NCI-H1436 treated with DMSO at 0.1 percent for 48 hours (cell line): ENCODE results near the gene GRB7.
"Not testable (repeated sequence)": the region's sequence is repeated elsewhere in the genome, so short reads cannot be mapped to it uniquely, and the experiment has no call there.

Source experiments
- DNase-seq: peaks from one replicate; lab custom pipeline; 2025; lab: John Stamatoyannopoulos, UW

The GRB7 gene

DNA sequence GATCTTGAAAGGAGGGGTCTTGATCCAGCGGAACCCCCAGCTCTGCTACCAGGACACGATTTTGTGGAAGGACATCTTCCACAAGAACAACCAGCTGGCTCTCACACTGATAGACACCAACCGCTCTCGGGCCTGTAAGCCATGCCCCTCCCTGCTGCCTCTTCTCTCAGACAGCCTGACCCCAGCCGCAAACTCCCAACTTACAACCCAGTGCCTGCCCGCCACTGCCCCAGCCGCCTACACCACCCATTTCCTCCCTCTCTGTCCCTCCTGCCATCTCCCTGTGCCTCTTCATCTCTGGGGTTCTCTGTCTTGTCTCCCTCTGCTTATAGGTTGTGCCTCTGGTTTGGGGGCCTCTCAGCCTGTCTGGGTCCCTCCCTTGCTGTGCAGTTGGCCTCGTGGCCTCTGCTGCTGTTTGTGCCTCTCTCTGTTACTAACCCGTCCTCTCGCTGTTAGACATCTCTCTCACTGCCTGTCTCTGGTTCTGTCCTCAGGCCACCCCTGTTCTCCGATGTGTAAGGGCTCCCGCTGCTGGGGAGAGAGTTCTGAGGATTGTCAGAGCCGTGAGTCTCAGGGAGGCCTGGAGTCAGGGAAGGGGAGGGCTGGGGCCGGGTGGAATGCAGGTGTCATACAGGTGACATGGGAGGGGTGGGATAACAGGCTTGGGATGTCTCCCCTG, 28.3 kb upstream of the GRB7 start:
- no peak for DNase-seq

DNA sequence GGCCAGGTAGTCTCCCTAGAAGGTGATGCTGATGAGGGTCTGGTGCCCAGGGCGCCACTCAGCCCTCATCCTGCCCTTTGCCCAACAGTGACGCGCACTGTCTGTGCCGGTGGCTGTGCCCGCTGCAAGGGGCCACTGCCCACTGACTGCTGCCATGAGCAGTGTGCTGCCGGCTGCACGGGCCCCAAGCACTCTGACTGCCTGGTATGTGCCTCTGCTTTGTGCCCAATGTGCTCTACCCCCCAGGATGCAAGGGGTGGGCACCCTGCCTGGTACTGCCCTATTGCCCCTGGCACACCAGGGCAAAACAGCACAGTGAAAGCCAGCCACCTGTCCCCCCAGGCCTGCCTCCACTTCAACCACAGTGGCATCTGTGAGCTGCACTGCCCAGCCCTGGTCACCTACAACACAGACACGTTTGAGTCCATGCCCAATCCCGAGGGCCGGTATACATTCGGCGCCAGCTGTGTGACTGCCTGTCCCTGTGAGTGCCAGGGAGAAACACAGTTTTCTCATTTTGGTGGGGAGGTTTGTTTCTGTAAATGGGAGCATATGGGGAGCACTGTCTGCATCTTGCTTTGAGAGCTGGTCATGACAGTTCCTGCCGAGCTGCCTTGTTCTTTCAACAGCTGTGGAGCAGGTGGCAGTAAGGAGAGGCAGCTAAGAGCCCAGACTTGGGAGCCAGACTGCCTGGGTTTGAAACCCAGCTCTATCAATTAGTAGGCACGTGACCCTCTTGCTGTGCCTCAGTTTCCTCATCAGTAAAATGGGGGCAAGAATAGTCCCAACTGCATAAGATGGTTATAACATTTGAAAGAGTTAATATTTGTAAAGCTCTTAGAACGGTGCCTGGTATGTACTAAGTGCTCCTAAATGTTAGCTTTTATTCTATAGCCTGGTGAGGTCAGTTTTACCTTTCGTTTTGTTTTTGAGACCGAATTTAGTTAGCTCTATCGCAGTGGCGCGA, 27.5 kb upstream of the GRB7 start:
- no peak for DNase-seq

DNA sequence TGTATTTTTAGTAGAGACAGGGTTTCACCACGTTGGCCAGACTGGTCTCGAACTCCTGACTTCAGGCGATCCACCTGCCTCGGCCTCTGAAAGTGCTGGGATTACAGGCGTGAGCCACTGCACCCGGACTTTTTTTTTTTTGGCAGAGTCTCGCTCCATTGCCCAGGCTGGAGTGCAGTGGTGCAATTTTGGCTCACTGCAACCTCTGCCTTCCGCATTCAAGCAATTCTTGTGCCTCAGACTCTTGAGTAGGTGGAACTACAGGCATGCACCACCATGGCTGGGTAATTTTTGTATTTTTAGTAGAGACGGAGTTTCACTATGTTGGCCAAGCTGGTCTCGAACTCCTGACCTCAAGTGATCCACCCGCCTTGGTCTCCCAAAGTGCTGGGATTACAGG, 26.7 kb upstream of the GRB7 start:
- DNase-seq = not testable (repeated sequence)

DNA sequence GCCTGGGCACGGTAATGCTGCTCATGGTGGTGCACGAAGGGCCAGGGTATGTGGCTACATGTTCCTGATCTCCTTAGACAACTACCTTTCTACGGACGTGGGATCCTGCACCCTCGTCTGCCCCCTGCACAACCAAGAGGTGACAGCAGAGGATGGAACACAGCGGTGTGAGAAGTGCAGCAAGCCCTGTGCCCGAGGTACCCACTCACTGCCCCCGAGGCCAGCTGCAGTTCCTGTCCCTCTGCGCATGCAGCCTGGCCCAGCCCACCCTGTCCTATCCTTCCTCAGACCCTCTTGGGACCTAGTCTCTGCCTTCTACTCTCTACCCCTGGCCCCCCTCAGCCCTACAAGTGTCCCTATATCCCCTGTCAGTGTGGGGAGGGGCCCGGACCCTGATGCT, 25.9 kb upstream of the GRB7 start:
- no peak for DNase-seq

DNA sequence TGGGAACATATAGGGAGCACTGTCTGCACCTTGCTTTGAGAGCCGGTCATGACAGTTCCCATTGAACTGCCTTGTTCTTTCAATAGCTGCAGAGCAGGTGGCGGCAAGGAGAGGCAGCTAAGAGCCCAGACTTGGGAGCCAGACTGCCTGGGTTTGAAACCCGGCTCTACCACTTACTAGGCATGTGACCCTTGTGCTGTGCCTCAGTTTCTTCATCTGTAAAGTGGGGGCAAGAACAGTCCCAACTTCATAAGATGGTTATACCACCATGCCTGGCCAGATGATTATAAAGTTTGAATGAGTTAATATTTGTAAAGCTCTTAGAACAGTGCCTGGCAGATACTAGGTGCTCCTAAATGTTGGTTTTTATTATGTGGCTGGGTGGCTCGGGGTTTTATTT, 23.5 kb upstream of the GRB7 start:
- DNase-seq = no peak

DNA sequence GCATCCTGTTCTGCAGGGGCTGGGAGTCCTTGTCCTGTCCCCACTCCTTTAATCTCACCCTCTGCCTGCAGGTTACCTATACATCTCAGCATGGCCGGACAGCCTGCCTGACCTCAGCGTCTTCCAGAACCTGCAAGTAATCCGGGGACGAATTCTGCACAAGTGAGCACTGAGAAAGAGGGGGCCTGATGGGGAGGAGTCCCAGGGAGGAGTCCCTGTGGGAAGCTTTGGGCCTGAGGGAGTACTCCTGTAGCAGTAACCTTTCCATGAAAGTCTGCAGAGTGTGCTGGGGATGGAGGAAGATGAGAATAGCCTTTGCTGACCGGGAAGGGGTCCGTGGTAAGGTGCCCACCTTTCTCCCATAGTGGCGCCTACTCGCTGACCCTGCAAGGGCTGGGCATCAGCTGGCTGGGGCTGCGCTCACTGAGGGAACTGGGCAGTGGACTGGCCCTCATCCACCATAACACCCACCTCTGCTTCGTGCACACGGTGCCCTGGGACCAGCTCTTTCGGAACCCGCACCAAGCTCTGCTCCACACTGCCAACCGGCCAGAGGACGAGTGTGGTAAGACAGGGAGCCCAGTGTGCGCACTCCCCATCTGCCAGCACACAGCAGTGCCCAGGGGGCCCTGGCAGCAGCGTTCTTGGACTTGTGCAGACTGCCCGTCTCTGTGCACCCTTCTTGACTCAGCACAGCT, 22.2 kb upstream of the GRB7 start:
- no peak for DNase-seq

DNA sequence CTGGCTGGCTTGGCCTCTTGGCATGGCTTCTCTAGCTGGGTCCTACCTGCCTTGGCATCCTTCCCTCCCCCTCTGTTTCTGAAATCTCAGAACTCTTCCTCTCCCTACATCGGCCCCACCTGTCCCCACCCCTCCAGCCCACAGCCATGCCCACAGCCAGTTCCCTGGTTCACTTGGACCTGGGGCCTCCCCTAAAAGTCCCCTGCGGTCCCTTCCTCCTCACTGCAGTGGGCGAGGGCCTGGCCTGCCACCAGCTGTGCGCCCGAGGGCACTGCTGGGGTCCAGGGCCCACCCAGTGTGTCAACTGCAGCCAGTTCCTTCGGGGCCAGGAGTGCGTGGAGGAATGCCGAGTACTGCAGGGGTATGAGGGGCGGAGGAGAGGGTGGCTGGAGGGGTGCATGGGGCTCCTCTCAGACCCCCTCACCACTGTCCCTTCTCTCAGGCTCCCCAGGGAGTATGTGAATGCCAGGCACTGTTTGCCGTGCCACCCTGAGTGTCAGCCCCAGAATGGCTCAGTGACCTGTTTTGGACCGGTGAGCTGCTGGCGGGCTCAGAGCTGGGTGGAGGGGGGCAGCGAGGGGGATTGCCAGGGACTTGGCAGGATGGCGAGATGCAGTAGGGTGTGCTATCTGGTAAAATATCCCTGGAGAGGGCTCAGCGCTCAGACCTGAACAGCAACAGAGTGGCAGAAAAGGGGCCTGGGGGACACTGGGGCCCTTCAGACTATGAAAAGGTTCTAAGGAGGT, 21.5 kb upstream of the GRB7 start:
- no peak for DNase-seq

DNA sequence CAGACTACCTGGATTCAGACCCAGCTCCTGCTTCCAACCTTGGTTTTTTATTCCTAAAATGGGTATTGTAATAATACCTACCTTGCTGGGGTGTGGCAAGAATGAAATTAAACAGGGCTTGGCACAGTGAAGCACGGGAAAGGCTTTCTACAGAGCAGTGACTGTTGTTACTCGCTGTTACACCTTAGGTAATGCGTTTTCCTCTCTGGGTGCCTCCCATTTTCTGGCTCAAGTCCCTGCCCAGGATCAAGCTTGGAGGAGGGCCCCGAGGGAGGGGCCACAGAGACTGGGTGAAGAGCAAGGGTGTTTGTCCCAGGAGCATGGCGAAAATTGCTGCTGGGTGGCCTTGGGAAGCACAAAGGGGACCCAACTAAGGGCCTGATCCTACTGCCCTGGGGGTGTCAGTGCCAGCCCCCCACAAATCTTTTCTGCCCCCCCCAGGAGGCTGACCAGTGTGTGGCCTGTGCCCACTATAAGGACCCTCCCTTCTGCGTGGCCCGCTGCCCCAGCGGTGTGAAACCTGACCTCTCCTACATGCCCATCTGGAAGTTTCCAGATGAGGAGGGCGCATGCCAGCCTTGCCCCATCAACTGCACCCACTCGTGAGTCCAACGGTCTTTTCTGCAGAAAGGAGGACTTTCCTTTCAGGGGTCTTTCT, 20.7 kb upstream of the GRB7 start:
- no peak for DNase-seq

DNA sequence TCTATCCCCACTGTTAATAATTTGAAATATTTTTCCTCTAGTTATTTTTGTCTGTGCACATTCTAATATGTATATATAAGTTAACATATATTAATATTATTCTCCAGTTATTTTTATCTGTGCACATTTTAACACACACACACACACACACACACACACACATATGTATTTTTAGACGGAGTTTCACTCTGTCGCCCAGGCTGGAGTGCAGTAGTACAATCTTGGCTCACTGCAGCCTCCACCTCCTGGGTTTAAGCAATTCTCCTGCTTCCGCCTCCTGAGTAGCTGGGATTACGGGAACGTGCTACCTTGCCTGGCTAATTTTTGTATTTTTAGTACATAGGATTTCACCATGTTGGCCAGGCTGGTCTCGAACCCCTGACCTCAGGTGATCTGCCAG, 20.1 kb upstream of the GRB7 start:
- DNase-seq = no peak

DNA sequence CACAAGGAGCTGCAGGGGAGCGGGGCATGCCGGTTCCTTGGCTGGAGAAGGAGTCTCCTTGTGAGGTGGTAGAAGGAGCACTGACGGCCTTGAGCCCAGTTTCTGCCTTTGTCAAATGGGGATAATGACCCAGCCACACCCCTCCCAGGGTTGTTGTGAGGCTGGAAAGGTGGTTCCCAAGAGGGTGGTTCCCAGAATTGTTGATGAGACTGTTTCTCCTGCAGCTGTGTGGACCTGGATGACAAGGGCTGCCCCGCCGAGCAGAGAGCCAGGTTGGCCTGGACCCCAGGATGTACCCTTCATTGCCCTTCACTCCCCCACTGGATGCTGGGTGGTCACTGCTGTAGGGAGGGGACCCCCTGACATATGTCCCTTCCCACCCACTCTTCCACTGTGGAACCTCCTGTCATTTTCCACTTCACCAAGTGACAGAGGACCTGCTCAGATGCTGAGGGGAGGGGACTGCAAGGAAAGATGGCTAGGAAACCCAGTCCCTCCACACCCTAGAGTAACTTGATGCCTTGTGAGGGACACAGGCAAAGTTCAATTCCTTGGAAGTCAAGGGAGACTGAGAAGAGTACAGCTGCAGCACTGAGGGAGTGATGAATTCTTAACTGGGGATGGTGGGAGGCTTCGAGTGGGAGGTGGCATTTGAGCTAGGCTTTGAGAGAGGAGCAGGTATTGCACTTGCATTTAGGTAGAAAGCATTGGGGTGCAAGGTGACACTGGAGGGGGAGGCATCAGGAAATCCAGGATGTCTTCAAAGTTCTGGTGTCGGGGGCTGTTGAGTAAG, 18.0 kb upstream of the GRB7 start:
- no peak for DNase-seq

DNA sequence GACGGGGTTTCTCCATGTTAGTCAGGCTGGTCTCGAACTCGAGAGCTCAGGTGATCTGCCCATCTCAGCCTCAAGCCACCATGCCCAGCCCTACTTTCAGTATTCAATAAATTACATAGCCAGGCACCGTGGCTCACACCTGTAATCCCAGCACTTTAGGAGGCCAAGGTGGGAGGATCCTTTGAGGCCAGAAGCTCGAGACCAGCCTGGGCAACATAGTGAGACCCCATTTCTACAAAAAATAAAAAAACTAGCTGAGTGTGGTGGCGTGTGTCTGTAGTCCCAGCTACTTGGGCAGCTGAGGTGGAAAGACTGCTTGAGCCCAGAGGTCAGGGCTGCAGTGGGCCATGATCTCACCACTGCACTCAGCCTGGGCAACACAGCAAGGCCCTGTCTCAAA, 15.6 kb upstream of the GRB7 start:
- no peak for DNase-seq

DNA sequence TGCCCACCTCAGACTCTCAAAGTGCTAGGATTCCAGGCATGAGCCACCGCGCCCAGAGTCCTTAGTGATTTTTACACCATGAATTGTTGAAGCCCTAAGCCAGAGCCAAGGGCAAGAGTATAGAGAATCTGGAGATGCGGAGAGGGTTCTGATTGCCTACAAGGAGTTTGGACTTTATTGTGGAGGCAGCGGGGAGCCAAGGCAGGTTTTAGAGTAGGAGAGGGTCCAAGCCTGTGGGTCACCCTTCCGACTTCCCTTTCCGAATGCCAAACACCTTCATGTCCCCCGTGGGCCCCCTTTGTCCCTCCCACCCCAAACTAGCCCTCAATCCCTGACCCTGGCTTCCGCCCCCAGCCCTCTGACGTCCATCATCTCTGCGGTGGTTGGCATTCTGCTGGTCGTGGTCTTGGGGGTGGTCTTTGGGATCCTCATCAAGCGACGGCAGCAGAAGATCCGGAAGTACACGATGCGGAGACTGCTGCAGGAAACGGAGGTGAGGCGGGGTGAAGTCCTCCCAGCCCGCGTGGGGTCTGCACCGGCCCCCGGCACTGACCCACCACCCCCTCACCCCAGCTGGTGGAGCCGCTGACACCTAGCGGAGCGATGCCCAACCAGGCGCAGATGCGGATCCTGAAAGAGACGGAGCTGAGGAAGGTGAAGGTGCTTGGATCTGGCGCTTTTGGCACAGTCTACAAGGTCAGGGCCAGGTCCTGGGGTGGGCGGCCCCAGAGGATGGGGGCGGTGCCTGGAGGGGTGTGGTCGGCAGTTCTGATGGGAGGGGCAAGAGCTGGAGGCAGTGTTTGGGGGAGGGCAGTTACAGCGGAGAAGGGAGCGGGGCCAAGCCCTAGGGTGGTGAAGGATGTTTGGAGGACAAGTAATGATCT, 14.5 kb upstream of the GRB7 start:
- no peak for DNase-seq

DNA sequence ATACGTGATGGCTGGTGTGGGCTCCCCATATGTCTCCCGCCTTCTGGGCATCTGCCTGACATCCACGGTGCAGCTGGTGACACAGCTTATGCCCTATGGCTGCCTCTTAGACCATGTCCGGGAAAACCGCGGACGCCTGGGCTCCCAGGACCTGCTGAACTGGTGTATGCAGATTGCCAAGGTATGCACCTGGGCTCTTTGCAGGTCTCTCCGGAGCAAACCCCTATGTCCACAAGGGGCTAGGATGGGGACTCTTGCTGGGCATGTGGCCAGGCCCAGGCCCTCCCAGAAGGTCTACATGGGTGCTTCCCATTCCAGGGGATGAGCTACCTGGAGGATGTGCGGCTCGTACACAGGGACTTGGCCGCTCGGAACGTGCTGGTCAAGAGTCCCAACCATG, 13.0 kb upstream of the GRB7 start:
- DNase-seq = no peak

DNA sequence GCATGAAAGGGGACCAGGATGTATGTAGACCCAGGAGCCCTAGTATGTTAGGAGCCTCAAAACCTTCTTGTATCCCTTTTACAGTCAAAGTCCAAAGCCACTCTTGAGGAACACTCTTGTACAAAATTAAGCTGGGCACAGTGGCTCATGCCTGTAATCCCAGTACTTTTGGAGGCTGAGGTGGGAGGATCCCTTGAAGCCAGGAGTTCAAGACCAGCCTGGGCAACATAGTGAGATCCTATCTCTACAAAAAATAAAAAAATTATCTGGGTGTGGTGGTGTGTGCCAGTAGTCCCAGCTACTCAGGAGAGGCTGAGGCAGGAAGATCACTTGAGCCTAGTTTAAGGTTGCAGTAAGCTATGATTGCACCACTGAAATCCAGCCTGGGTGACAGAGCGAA, 11.8 kb upstream of the GRB7 start:
- not testable (repeated sequence) for DNase-seq

DNA sequence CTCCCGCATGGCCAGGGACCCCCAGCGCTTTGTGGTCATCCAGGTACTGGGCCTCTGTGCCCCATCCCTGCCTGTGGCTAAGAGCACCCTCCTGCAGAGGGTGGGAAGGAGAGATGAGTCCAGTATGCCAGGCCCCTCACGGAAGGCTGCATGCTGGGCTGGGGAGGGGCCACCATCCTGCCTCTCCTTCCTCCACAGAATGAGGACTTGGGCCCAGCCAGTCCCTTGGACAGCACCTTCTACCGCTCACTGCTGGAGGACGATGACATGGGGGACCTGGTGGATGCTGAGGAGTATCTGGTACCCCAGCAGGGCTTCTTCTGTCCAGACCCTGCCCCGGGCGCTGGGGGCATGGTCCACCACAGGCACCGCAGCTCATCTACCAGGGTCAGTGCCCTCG, 11.1 kb upstream of the GRB7 start:
- DNase-seq = no peak

DNA sequence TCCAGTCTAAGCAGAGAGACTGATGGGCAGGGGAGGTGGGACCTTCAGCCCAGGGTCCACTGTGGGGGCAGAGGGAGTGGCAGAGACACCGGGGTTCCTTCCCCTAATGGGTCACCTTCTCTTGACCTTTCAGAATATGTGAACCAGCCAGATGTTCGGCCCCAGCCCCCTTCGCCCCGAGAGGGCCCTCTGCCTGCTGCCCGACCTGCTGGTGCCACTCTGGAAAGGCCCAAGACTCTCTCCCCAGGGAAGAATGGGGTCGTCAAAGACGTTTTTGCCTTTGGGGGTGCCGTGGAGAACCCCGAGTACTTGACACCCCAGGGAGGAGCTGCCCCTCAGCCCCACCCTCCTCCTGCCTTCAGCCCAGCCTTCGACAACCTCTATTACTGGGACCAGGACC, 10.2 kb upstream of the GRB7 start:
- DNase-seq = no peak

DNA sequence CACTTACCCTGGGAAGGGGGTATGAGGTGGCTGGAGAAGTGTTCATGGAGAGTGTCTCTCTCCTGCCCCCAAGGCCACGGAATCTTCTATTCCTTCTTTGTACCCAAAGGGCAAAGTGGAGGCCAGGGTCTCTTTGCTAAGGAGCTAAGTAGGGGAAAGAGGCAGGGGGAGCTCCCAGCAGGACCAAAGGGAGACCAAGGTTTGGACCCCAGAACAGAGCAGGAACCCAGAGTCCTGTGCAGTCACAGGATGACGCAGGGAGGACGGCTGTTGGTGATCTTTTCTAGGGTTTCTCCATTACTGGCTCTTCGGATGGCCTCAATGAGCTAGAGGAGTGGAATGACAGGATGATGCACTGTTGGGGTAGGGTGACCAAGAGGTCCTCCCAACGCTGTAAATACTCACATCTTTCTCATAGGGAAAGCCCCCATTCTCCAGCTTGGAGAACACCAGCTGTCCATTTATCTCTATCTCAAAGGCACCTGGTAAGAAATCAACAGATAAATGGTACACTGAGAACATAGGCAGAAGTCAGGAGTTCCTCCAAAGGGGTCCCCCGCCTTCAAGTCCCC, 8.4 kb upstream of the GRB7 start:
- no peak for DNase-seq

DNA sequence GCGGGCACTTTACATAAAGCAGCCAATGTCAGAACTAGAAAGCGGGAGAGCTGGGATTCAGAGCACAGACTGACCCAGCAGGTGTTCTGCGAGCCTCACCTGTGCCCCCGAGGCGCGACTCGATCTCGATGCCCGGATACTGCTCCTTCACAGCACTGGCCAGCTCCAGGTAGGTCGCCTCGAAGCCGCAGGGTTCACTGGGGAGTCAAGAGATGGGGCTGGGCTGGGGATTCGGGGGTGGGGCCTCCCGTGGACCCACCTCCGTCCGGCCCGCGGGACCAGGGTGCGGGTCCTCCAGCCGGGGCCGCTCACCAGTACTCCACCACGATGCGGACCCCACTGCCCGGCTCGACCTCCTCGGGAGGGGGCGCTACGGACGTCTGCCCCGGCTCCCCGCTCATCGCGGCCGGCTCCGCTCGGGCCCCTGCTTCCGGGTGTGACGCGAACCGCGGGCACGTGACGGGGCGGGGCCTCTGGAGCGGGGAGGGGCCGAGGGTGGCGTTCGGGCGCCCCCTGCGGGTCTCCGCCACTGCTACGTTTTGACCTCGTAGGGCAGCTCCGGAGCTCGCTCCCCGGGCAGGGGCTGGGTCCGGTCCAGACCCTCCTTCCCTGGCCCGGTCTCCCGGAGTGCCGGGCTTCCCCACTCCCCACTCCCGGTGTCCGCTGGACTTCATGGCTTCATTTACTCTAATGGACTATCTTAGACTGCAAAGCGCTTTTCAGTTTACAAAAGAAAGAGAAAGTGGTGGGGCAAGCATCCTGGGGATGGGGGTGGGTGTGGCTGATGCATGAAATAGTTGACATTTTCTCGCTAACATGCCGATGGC, 7.4 kb upstream of the GRB7 start, which contains the start of gene MIEN1:
Gene MIEN1, minus strand, starts transcription at position 438 of the 827 bp plus-strand sequence. Its CDS starts 37 bp downstream, at position 401.
- peak; percentile 11 for DNase-seq
